Stimulated activated CD4-positive, alpha-beta T cell treated with anti-CD3 and anti-CD28 coated beads, Interleukin-1b, Interleukin-23, amount 100 ng/mL, for 4 hours (primary cell): ENCODE measurements around the gene SLC35F1.
"Not testable (repeated sequence)": the region's sequence is repeated elsewhere in the genome, so short reads cannot be mapped to it uniquely, and the experiment has no call there.

Experiments used
- DNase-seq, 2 donors: peaks; one replicate each; pipeline ENCODE4 v3.0.0-alpha.2; 2020; ENCODE audit warnings: low read depth in 2 of 2

Gene SLC35F1

DNA sequence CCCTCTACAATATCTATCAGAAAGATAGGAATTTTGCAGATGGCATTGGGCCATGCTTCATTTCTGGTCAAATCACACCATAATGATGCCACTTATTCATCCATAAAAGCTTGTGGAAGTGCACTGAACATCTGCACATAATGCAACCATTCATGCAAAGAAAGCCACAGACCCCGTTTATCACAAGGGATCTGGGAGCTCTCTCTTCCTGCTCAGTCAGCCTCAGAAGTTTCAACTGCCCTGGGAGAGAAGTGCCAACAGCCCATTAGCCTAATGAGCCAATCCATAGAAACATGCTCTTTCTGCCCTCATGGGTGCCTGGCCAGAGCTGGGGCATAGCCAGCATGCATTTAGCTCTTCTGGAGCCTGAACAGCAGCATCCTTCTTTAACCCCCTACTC is 85.8 kb downstream of the SLC35F1 start:
- DNase-seq, result no peak

- DNase-seq, result no peak
These were observed 105.9 kb downstream of the SLC35F1 start for GRCh38 chr6:118012944-118013343.

GRCh38 chr6:118016532-118016931 is 109.5 kb downstream of the SLC35F1 start:
- no peak for DNase-seq

DNA sequence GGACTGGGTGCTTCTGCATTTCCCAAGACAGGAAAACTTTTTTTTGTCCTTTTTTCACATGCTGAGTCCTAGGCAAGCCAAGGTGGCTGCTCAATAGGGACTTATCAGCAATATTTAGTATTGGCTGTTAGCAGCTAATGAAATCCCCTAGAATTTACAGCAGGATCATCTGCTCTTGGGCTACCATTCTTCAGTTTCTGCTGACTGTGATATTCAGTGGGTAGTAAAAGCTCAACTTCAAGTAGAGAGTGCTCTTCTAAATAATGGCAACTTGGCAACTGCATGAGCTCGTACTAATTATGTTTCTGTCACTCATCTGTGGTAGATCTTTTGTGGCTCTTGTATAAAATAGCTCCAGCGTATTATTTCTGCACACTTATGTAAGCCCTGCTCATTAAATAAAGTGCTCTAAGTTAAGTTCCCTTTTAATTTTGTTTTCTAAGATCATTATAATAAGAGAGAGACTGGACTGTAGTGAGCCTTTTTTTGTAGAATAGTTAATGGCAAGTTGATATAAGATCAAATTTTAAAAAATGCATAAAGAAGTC is 110.3 kb downstream of the SLC35F1 start:
- DNase-seq, result no peak

GRCh38 chr6:118023771-118024170 is 116.7 kb downstream of the SLC35F1 start:
- DNase-seq, result no peak

DNA sequence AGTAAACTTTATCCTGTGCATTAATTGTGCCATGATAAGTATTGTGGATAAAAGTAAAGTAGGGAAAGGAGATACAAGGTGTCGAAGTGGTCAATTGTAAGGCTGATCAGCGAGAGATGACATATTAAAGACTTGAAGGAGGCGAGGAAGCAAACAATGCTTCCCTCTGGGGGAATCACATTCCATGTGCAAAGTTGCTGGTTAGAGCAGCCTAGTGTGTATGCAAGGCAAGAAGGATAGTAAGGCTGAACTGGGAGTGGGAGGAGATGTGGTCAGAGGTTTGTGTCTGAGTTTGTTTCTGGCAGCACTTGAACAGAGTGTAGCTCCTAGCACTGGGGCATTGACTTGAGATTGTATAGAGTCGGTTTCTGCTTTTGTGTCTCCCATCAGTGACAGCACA is 122.9 kb downstream of the SLC35F1 start:
- no peak for DNase-seq

DNA sequence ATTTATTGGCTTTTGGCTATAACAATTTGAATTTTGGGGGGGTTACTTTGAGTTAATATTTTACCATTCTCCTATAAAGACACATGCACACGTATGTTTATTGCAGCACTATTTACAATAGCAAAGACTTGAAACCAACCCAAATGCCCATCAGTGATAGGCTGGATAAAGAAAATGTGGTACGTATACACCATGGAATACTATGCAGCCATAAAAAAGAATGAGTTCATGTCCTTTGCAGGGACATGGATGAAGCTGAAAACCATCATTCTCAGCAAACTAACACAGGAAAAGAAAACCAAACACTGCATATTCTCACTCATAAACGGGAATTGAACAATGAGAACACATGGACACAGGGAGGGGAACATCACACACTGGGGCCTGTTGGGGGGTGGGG is 130.4 kb downstream of the SLC35F1 start:
- not testable (repeated sequence) for DNase-seq

GRCh38 chr6:118042855-118043254 is 135.8 kb downstream of the SLC35F1 start:
- DNase-seq, result no peak

DNA sequence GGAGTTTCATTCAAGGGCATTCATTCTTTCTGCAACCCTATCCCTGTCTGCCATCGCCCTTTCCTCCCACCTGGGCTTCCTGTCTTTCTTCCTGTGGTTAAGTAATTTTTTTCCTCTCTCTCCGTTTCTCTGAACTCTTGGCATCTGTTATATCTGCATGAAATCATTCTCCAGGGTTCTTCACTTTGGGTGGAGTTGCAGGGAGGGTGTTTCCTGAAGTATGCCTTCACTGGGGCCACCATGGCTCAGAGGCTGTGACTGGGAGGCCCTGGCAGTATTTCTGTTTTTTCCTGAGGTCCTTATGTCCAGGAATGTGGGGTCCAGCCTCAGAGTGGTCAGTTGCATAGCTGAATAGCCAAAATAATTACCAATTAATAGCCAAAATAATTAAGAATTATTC is 137.2 kb downstream of the SLC35F1 start:
- DNase-seq, result no peak

DNA sequence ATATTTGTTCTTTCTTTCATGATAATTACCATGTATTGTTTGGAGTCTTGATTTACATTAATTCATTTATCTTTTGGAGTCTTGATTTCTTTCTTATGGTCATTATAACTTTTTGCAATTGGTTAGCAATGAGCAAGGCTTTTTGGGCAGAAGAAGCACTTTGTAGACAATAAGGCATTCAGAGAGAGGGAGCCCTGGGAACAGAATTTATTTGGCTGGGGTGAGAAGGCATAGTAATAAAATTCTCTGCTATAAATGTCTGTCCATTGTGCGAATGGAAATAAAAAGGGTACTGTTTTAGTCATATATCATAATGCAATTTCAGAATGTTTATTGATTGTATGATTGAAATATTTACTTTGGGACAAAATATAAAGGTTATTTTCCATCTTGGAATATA is 147.0 kb downstream of the SLC35F1 start:
- no peak for DNase-seq

DNA sequence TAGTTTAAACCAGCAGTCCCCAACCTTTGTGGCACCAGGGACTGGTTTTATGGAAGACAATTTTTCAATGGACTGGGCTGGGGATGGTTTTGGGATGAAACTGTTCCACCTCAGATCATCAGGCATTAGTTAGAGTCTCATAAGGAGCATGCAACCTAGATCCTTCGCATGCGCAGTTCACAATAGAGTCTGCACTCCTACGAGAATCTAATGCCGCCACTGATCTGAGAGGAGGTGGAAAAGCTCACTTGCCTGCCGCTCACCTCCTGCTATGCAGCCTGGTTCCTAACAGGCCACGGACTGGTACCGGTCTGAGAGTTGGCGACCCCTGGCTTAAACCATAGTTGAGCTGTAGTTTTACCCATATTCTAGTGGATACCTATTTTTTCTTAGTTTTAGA is 154.6 kb downstream of the SLC35F1 start:
- no peak for DNase-seq

DNA sequence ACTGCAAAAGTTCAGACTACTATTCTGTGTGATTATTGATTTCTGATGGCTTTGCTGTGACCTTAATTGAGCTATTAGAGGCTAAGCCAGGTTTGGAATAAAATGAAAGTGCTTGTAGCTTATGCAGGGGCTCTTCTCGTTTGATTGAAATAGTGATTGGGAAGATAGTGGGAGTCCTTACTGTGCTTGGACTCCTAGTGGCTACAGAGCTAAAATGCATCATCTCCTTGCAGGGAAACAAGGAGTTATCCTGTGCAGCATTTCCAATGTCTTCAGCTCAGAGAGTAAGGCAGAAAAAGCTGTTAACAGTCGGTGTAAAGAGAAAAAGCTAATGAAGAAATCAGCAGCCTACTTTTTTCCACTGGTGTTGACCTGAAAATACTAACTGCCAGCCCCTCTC is 173.5 kb downstream of the SLC35F1 start:
- no peak for DNase-seq

DNA sequence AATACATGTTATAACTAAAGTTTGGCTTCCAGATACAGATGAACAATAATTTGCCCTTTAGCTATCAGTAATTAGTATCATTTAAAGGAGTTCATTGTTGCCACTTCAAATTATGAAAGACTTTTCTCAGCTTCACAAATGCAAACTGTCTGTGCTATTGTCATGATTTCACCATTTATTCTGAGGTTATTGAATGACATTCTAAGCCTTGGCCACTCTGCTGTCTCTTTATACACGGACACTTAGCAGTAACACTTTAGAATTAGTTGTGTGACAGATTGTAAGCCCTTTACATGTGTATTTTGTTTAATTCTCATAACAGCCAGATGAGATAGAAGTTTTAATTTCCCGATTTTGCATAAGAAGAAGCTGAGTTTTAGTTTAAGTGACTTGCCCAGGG is 176.6 kb downstream of the SLC35F1 start:
- no peak for DNase-seq

DNA sequence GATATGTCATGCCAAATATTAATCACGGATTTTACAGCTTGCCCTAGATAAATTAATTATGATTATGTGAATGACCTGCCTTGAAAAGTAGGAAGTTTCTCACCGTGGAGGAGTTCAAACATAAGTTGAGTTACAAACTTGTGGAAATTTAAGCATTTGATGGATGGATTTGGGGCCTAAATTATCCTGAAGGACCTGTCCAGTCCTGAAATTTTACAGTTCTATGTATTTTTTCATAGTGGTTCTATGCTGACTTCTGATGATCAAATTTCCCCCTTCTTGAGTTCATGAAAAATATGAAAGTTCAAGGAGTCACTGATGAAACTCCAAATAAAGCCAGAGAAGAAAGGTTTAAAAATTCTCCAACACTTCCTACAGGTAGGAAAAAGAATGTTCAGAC is 178.6 kb downstream of the SLC35F1 start:
- DNase-seq, result no peak

DNA sequence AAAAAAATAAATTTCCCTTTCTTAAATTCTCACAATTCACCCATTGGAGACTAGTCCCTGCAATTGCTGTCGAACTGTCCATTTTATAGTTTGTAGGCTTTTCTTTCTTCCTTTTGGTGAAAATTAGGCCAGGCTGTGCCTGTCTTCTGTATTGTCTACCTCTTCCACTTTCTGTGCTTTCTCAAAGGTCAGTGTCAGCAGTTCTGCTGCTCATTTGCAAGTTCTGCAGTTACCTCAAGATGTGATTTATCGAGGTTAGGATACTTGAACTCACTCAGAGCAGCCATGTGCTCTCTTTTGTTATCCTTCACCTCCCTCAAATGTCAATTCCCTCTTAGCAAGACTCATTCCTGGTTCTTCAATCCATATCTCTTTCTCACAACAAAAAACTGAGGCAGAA is 179.1 kb downstream of the SLC35F1 start:
- DNase-seq, result no peak

GRCh38 chr6:118092086-118092485 is 185.0 kb downstream of the SLC35F1 start:
- DNase-seq, result no peak

DNA sequence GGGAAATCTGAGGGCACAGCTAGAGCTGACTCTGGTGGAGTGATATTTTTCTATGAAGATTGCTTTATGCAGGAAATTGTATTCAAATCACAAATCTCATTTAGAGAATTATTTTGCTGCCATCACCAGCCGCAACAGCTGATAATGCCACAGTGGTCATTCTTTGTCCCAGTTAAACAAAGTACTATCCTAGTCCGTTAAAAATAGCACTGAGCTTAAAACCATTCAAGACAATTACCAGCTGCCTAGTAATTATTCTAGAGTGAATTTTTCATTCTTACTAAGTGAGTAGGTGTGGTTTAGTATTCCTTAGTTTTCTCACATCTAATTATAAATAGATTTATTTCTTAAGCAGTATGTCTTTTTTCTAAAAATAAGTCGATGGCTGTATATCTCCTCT is 190.5 kb downstream of the SLC35F1 start:
- no peak for DNase-seq

DNA sequence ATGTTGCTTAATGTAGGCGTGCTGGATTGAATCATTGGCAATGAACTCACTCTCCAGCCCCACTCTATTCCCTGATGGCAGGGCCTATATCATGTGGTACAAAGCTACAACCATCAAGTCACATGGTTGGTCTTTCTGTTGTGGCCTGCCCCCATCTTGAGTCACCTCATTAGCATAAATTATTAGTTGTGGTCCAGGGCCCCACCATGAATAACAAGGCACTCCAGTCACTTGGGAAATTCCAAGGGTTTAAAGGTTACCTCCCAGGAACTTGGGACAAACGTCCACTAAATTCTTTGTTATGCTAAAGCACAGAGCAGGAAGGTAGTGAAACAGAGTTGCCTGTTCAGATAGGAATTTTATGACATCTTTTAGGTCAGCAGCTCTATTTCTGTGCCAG is 193.7 kb downstream of the SLC35F1 start:
- DNase-seq, result no peak

GRCh38 chr6:118101220-118101619 is 194.2 kb downstream of the SLC35F1 start:
- no peak for DNase-seq

DNA sequence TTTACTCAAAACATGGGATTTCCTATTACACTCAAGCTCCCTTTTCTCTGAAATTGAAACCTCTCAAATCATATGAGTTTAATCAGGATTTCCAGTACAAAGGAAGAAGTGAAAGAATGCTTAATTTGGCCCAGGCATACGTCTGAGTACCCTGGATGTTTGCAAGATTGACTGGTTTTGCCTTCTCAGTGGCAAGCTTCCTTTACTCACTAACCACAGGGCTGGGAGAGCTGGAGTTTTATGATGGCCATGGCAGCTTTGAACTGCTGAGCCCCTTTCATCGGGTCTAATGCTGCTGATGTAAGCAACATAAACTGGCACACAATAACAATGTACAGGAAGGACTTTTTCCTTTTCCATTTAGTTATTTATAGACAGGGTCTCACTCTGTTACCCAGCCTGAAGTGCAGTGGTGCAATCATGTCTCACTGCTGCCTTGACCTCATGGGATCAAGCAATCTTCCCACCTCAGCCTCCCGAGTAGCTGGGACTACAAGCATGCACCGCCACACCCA is 194.8 kb downstream of the SLC35F1 start:
- no peak for DNase-seq

GRCh38 chr6:118102401-118102800 is 195.3 kb downstream of the SLC35F1 start:
- DNase-seq, result no peak

DNA sequence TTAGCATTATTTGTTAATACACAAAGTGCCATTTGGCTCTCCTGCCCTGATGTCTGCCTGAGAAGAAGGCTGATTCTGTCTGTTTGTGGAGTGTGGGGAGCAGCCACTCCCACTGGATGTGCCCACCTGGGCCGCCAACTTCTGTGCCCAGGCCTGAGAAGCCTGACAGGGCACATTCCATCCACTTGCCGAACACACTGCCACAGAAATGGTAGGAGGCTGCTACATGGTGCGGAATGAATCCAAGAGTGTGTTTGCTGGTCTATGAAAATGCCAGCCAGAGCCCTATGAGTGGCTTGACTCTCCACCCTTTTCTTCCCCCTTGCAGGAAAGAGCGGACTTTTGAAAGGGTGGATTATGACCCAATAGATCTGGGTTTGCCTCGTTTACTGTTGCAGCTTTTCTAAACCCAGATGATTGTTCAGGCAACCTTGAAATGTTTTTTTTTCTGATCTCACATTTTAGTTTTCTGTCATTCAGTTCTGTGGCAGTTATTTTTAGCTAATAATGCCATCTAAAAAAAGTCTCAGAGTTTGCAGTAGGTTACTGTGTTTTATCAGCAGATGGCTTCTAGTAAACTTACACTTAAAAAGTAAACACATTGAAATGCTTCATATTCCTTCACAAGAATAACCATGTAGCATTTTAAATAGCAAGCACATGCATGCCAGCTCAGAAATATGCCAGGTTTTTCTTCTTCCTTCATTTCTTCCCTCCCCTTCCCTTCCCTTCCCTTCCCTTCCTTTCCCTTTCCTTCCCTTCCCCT is 196.5 kb downstream of the SLC35F1 start:
- DNase-seq, result no peak

DNA sequence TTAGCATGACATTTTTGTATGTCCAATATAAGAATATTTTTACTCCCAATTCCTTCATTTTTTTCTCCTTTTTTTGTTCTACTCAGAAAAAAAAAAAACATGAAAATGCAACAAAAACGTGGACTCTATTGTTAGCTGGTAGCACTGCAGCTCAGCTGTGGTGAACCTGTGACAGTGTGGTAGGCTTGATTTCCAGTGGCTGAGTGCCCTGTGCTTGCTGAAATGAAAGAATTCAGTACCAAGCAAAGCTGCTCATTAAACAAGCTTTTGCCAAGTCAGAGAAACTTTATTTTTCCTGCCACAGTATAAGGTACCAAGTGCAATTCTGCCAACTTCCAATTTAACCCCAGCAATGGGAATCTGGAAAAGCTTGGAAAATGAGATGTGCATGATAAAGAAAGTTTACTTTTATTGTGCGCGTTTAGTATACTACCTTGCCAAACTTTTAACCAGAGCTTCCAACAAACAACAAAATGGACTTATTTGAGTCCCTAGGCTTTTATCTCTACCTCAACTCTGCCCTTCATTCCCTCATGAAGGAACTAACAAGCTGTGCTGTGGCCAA is 215.2 kb downstream of the SLC35F1 start:
- DNase-seq, result no peak
